Nucleus accumbens (tissue), 56 donors: Measurements from ENCODE around the gene ATP2B2.
A peak's percentile ranks its signal among the peaks of the same experiment; 100 is the strongest.
"Not testable (repeated sequence)": the region's sequence is repeated elsewhere in the genome, so short reads cannot be mapped to it uniquely, and the experiment has no call there.

ENCODE experiments used
- DNase-seq, 56 donors: peaks; one replicate each; lab custom pipeline; 2025; lab: John Stamatoyannopoulos, UW

ATP2B2 gene

DNA sequence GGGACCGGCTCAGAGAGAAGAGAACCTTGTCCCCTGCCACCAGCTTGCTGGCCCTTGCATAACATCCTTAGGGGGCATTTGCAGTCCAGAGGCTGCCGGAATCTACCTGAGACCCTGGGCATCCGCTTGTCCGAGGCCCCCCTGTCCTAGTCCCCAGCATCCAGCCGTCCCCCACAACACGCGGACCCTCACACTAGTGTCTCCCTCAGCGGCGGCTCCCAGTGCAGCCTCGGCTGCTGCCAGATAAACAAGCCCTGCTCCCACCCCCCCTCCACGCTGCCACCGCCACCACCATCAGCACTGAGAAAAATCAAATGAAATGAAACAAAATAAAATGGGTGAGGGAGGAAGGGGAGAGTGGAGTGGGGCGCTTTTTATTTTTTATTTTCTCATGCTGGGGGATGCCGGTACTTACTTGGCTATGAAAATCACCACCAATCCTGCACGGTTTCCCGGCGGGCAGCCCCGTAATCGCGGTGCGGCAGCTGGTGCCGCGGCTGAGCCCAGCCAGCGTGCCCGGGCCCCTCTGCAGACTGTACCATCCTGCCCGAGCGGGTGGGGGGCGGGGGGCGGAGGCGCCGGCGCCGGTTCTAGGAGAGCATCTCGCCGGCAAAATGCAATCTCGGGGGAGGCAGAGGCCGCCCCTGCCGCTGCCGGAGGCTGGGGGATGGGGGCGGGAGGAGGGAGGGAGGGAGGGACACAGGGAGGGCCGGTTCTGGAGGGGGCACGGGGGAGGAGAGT lies at the start of gene ATP2B2:
TSS of gene ATP2B2 (minus strand) at position 537 of the 741 bp plus-strand sequence. CDS start 56,043 bp downstream, outside the sequence.
- peak in 28 of 56 donors; percentile 18 to 67 (median 36) for DNase-seq

DNA sequence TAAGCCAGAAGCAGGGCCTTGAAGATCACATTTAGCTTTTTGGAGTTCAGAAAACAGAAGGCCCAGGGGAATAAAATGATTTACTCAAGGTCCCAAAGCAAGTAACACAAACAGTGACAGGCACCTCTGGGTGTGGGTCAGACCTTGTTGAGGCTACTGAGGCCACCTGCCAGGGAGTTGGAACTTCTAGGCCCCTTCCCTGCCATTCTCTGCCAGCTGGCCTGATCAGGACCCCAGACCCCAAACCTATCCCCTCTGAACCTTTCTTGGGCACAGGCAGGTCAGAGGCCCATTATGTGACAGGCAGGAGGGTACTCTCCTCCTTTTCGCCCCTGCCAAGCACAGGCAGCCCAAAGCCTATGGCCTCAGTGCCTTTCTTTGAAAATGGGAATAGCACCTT lies 49.4 kb upstream of the ATP2B2 start:
- no peak for DNase-seq

DNA sequence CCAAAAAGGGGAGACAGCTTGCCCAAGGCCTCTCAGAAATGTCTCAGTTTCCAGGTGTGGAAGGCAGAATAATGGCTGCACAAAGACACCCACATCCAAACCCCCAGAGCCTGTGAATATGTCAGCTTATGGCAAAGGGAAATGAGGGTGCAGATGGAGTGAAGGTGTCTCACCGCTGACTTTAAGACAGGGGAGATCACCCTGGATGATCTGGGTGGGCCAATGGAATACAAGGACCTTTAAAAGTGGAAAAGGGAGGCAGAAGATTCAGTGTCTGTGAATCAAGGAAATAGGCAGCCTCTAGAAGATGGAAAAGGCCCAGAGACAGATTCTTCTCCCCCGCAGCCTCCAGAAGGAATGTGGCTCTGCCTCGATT lies 48.8 kb upstream of the ATP2B2 start:
- no peak for DNase-seq

DNA sequence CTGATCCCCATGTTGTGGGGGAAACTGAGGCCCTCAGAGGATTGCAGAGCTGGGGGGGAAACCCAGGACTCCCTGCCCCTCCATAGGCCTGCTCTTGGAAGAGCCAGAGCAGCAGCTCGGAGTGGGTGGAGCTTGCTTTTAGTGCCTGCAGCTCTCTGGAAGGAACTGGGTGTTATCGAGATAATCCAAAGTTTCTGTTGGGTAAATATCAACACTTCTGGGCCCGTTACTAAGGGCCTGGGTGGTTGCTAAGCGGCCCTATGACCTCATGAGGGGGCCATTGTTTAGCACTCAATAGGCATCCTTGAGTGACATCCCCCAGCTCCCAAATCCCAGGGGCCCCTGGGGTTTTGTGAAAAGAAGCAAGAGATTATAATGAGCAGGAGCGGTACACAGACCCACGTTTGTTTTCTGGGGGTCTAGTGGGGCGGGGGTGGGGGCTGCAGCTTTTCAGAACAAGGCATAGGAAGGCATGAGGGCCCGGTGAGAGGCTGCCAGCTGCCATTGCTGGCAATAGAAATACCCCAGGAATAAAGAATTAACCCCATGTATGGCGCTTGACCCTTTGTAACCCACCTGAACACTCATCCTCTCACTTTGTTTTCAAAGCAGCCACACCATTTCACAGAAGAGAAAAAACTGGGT lies 48.3 kb upstream of the ATP2B2 start:
- peak in 21 of 56 donors; percentile 8 to 67 (median 26) for DNase-seq

- no peak for DNase-seq
Observed at GRCh38 chr3:10552631-10552943, 47.2 kb upstream of the ATP2B2 start.

DNA sequence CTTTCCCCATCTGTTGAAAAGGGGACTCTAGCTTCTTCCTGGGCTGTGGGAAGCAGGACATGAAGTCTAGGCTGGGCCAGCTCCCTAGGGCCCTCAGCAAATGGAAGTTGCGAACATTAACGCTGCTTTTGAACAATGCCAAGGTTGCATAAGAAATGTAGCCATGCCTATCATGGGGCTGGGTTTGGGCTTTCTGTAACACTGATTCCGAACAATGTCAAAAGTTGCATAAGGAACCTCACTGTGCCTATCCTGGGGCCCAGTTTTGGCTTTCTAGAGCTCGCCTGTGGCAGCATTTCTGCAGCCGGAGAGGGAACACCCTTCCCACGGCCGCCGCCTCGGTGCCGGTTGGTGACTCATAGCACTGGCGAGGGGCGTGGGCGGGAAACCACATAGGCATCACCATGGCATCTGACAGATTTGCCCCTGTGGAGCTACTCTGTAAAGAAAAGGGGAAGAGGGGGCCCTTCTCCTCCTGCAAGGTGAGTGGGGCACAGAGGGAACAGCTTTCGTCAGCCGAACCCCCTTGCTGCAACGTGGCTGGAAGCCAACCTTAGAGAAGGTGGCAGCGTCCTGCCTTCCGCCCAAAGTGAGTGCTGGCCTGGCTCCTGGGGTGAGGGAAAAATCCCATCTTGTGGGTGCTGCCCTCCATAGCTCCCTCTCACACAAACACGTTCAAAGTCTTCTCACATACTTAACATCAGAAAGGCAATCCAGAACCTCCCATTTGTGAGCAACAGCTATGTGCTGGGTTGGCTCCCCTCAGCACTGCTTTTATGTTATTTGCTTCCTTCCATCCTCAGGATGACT lies 46.6 kb upstream of the ATP2B2 start:
- peak in 35 of 56 donors; percentile 16 to 84 (median 52) for DNase-seq

GRCh38 chr3:10551139-10551538 lies 45.8 kb upstream of the ATP2B2 start:
- DNase-seq, result no peak

DNA sequence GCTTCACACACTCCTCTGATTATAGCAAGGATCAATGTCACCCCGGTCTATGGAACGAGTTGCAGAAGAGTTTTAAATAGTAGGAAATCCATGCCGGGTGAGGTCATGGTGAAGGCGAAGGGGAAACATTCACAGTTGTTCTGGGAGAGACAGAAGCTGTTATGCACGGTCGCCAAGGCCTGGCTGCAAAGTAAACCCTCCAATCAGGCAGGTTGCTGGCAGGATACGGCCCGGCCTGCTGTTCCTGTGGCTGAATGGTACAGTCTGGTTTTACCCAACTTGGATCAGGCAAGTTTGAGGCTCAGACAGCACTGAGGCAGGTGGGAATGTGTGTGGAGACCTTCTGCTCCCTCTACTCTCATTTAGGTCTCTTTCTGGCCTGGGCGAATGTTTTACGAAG lies 45.3 kb upstream of the ATP2B2 start:
- DNase-seq, result peak in 5 of 56 donors; percentile 5 to 16 (median 8)

- DNase-seq, result no peak
Observed at GRCh38 chr3:10549617-10550230, 44.3 kb upstream of the ATP2B2 start.

DNA sequence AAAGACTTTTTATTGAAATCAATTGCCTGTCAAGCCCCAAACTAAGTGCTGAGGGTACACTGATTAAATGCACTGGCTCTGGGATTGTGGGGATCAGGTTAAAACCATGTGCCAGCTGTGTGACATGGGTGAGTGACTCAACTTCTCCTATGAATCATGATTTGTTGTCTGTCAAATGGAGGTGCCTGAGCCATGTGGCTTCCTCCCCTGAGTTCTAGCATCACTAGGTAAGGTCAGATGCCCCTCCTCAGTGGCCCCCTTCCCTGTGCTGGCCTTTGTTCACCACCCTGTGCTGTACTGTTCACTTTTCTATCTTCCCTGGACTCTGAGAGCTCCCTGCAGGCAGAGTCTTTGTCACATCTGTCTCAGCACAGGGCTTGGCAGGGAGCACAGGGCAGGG lies 43.6 kb upstream of the ATP2B2 start:
- DNase-seq, result peak in 3 of 56 donors; percentile 9 to 22 (median 15)

DNA sequence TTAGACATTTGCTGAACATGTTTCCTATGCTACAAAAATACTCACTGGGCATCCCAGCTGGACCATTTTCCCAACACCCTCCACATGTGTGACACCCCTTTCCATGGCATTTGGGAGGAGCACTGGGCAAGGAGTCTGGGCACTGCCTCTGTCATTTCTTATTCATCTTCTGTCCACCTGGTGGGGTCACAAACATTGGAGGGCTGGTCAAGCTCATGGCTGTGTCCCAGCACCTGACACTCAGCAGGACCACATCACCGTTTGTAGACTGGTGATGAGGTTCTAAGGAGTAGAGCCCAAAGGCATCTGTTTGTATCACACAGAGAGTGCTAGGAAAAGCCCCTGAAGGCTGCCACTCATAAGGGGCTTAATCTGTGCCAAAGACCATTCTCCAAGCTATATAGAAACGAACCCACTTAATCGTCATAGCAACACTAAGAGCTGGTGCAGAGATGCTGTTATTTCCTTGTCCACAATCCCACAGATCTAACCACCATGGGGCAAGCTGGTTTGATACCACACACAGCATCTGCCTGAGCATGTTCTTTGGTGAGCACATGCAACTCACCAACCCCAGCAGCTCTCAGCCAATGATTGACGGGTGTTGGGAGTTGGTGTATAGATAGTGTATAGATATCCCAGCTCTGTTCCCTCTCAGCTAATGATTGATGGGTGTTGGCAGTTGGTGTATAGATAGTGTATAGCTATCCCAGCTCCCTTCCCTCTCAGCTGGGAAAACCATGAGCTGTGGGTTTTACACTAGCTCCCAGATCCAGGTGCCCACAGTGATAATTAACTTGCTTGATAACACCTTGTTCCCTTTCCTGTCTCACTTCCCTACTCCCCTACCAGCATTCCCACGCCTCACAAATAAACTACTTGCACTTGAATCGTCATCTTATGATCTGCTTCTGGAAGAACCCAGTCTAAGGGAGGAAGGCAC lies 42.7 kb upstream of the ATP2B2 start:
- no peak for DNase-seq

GRCh38 chr3:10547413-10547812 lies 42.0 kb upstream of the ATP2B2 start:
- no peak for DNase-seq

DNA sequence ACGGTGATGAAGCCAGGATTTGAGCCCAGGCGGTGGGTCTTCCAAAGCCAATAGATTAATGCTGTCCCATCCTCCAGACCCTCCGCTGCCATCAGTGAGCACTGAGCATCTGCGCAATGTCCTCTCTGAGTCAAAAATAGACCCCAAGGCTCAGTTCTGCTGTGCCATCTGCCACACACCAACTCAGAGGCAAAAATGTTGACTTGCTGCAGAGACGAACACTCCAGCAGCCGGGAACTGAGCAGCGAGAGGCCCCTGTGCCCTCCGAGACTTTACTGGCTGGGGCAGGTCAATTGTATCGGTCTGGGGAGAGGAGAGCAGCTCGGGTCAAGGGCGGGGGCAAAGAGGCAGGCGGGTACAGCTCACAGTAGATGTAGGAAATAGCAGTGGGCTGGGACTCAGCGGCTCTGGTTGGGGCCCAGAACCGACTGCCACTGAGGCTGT lies 41.5 kb upstream of the ATP2B2 start:
- DNase-seq, result no peak

DNA sequence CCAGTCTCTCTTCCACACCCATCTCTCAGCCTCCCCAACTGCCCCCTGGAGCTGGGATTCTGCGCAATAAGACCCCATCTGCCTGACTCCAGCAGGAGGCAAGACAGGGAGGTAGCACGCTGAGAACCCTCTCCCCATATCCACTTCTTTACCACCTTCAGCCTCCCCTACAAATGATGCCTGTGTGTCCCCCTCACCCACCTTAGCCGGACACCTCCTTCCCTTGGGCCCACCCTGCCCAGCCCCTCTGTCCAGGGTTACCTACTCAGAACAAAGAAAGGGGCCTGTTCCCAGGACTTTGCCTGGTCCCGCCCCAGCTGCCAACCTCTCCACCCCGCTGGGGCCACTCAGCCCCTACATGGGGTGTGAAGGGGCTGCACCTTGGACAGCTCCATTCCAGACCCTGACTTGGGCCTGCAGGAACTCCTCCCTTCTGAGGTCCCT lies 40.8 kb upstream of the ATP2B2 start:
- DNase-seq, result no peak

DNA sequence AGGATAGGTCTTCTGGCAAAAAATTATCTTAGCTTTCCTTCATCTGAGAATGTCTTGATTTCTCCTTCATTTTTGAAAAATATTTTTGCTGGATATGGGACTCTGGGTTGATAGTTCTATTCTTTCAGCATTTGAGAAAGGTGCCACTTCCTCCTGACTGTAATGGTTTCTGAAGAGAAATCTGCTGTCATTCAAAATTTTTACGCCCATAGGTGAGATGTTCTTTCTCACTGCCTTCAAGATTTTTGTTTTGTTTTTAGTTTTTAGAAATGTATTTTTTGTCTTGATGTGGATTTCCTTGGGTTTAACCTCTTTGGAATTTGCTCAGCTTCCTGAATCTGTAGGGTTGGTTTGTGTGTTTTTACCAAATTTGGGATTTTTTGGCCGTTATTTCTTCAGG lies 37.1 kb upstream of the ATP2B2 start:
- DNase-seq, result no peak

DNA sequence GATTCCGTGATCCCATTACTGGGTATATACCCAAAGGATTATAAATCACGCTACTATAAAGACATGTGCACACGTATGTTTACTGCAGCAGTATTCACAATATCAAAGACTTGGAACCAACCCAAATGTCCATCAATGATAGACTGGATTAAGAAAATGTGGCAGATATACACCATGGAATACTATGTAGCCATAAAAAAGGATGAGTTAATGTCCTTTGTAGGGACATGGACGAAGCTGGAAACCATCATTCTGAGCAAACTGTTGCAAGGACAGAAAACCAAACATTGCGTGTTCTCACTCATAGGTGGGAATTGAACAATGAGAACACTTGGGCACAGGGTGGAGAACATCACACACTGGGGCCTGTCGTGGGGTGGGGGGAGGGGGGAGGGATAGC lies 35.0 kb upstream of the ATP2B2 start:
- DNase-seq, result not testable (repeated sequence)

DNA sequence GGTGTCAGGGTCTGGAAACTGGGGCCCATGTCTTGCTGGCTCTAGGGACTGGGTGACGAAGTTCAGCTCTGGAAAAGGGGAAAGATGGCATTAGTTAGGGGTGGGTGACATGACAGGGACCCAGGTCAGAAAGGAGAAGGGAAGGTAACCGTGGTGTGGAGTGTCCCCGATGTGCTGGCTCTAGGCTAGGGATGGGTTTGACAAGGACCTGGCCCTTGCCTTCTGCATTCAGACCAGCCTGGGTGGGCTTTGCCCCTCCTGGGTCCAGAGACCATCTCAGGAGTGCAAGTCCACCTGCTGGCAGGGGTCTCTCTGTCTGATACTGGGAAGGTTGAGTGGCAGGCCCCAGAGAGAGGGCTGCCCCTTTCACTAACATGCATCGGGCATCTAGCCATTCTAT lies 28.7 kb upstream of the ATP2B2 start:
- no peak for DNase-seq

GRCh38 chr3:10533737-10534023 lies 28.3 kb upstream of the ATP2B2 start:
- DNase-seq, result no peak

- no peak for DNase-seq
Observed at GRCh38 chr3:10532939-10533736, 27.8 kb upstream of the ATP2B2 start.
